ENCODE measurements around the gene TAF4.
"Not testable (repeated sequence)": the region's sequence is repeated elsewhere in the genome, so short reads cannot be mapped to it uniquely, and the experiment has no call there.

TAF4 gene

GRCh38 chr20:61958773-61959700, 106.6 kb downstream of the TAF4 start:
- DNase-seq (ENCODE audit: low read depth), result no peak

GRCh38 chr20:61957961-61958715, 107.5 kb downstream of the TAF4 start:
- DNase-seq (ENCODE audit: low read depth), result no peak

GRCh38 chr20:61956396-61957342, 109.0 kb downstream of the TAF4 start:
- DNase-seq (ENCODE audit: low read depth), result no peak

GRCh38 chr20:61955668-61956395, 109.8 kb downstream of the TAF4 start:
- DNase-seq (ENCODE audit: low read depth), result no peak

GRCh38 chr20:61954276-61955021, 111.2 kb downstream of the TAF4 start:
- no peak for DNase-seq (ENCODE audit: low read depth)

- DNase-seq (ENCODE audit: low read depth), result no peak
These were observed 112.4 kb downstream of the TAF4 start for GRCh38 chr20:61953037-61954021.

- no peak for DNase-seq (ENCODE audit: low read depth)
These were observed 113.8 kb downstream of the TAF4 start for GRCh38 chr20:61951695-61952533.

- DNase-seq (ENCODE audit: low read depth), result no peak
These were observed 115.0 kb downstream of the TAF4 start for GRCh38 chr20:61950641-61951071.

GRCh38 chr20:61949714-61950640, 115.7 kb downstream of the TAF4 start:
- DNase-seq (ENCODE audit: low read depth), result no peak

GRCh38 chr20:61949363-61949713, 116.3 kb downstream of the TAF4 start:
- DNase-seq (ENCODE audit: low read depth), result no peak

- no peak for DNase-seq (ENCODE audit: low read depth)
These were observed 116.9 kb downstream of the TAF4 start for GRCh38 chr20:61948586-61949362.

GRCh38 chr20:61948056-61948455, 117.6 kb downstream of the TAF4 start:
- not testable (repeated sequence) for DNase-seq (ENCODE audit: low read depth)

GRCh38 chr20:61945495-61945894, 120.2 kb downstream of the TAF4 start:
- DNase-seq (ENCODE audit: low read depth), result not testable (repeated sequence)

GRCh38 chr20:61944967-61945366, 120.7 kb downstream of the TAF4 start:
- DNase-seq (ENCODE audit: low read depth), result not testable (repeated sequence)

- DNase-seq (ENCODE audit: low read depth), result no peak
These were observed 123.2 kb downstream of the TAF4 start for GRCh38 chr20:61942526-61942925.

GRCh38 chr20:61941721-61942405, 123.8 kb downstream of the TAF4 start:
- no peak for DNase-seq (ENCODE audit: low read depth)
